A549 (cell line): ENCODE measurements around the gene USP36. TPM values are rescaled to one million over a fixed set of nuclear protein-coding genes. Genes with fewer than 3 reads are reported as not detected.

Source experiments
- ATAC-seq, 2 experiments: fragments of 200-7000 bp in 1 of 2; fragments of >200 bp in 1 of 2; cut with Nextera tagmentation in 1 of 2; cut with Tn5 transposase in 1 of 2; 3 replicates each; pipeline versions ENCODE4 v1.8.0 to v1.9.1; 2018 to 2020; ENCODE audit warnings: mild to moderate bottlenecking in 1 of 2, moderate library complexity in 1 of 2
- CTCF ChIA-PET: fragments of 300-600 bp; sonication (Branson Sonifier 250); formaldehyde crosslinking; extraction: SDS; loops from one replicate; lab custom pipeline; 2021; ENCODE audit warnings: antibody characterized with exemption, inconsistent platforms; lab: Yijun Ruan, JAX
- POLR2A ChIA-PET: fragments of 350-600 bp; formaldehyde crosslinking; extraction: SDS; loops from one replicate; lab custom pipeline; 2021; ENCODE audit warnings: antibody characterized with exemption, inconsistent platforms; lab: Yijun Ruan, JAX
- DNase-seq, 2 experiments: peaks; one replicate each; pipeline versions ENCODE4 v3.0.0 to v3.0.0-alpha.2; 2011 to 2016; ENCODE audit warnings: low read depth in 1 of 2, low spot score in 1 of 2
- FAIRE-seq: peaks from 2 replicates; lab custom pipeline; 2011; peaks lifted over from hg19 to GRCh38; lab: Jason Lieb, UNC
- H3K27ac ChIP-seq, 2 experiments: fragments of >200 bp; sonication (Bioruptor Twin); formaldehyde crosslinking; 3 replicates each; pipeline ENCODE4 v1.5.1; 2016 to 2017
- H3K4me1 ChIP-seq: fragments of >200 bp; sonication (Bioruptor Twin); formaldehyde crosslinking; 3 replicates; pipeline ENCODE4 v1.6.1; 2016
- H3K4me2 ChIP-seq: fragments of >200 bp; sonication (Bioruptor Twin); formaldehyde crosslinking; 3 replicates; pipeline ENCODE4 v1.6.1; 2016
- H3K4me3 ChIP-seq: fragments of >200 bp; sonication (Bioruptor Twin); formaldehyde crosslinking; 3 replicates; pipeline ENCODE4 v1.5.1; 2016
- H3K9me3 ChIP-seq: fragments of >200 bp; sonication (Bioruptor Twin); formaldehyde crosslinking; 3 replicates; pipeline ENCODE4 v1.6.1; 2016
- CBX2 ChIP-seq: fragments of 200-600 bp; sonication (generic); IDR thresholded peaks from 2 replicates; pipeline ENCODE4 v1.6.1; 2016; ENCODE audit warnings: low read depth, mild to moderate bottlenecking, borderline replicate concordance
- CEBPB ChIP-seq, 2 experiments: fragments of >200 bp in 1 of 2; sonication (Bioruptor Twin) in 1 of 2; formaldehyde crosslinking in 1 of 2; IDR thresholded peaks; 2 replicates each; pipeline ENCODE4 v1.6.1; 2012 to 2016
- CHD4 ChIP-seq: fragments of 200-600 bp; sonication (generic); IDR thresholded peaks from 2 replicates; pipeline ENCODE4 v1.6.1; 2016; ENCODE audit warnings: antibody characterized with exemption, mild to moderate bottlenecking, borderline replicate concordance
- ESRRA ChIP-seq: fragments of 150-350 bp; IDR thresholded peaks from 2 replicates; pipeline ENCODE4 v1.6.1; 2014; ENCODE audit warnings: mild to moderate bottlenecking, low read length, borderline replicate concordance
- FOSB ChIP-seq: fragments of 250-450 bp; sonication (Bioruptor Pico); IDR thresholded peaks from 2 replicates; pipeline ENCODE4 v1.5.0; 2020; ENCODE audit warnings: mild to moderate bottlenecking, moderate library complexity
- GATA3 ChIP-seq: IDR thresholded peaks from 2 replicates; pipeline ENCODE4 v1.6.1; 2012; ENCODE audit warnings: borderline replicate concordance
- HEYL ChIP-seq: fragments of 250-450 bp; sonication (Bioruptor Pico); IDR thresholded peaks from 2 replicates; pipeline ENCODE4 v1.8.0; 2021; ENCODE audit warnings: mild to moderate bottlenecking, moderate library complexity
- HOXB13 ChIP-seq: fragments of 250-450 bp; sonication (Bioruptor Pico); IDR thresholded peaks from 2 replicates; pipeline ENCODE4 v1.5.0; 2020; ENCODE audit warnings: low read depth, mild to moderate bottlenecking, moderate library complexity
- KDM5A ChIP-seq: fragments of 200-600 bp; sonication (generic); IDR thresholded peaks from 2 replicates; pipeline ENCODE4 v1.6.1; 2016; ENCODE audit warnings: antibody characterized with exemption, mild to moderate bottlenecking
- MAFK ChIP-seq: fragments of 450-650 bp; IDR thresholded peaks from 2 replicates; pipeline ENCODE4 v1.6.1; 2014; ENCODE audit not compliant: partially characterized antibody
- MAX ChIP-seq: IDR thresholded peaks from 2 replicates; pipeline ENCODE4 v1.6.1; 2012
- NR3C1 ChIP-seq: fragments of >200 bp; sonication (Bioruptor Twin); formaldehyde crosslinking; IDR thresholded peaks from 3 replicates; pipeline ENCODE4 v1.6.1; 2017
- POLR2AphosphoS2 ChIP-seq: conservative IDR thresholded peaks from 2 replicates; pipeline ENCODE4 v1.6.1; 2012; ENCODE audit warnings: low read length, improper control_type of control experiment, inconsistent platforms
- RCOR1 ChIP-seq: fragments of 150-350 bp; IDR thresholded peaks from 2 replicates; pipeline ENCODE4 v1.6.1; 2014; ENCODE audit warnings: antibody characterized with exemption, low read length, low read depth
- RFX5 ChIP-seq: fragments of 450-650 bp; IDR thresholded peaks from 2 replicates; pipeline ENCODE4 v1.7.1; 2014; ENCODE audit warnings: antibody characterized with exemption, mild to moderate bottlenecking, moderate library complexity
- SREBF2 ChIP-seq: fragments of 450-650 bp; IDR thresholded peaks from 2 replicates; pipeline ENCODE4 v1.6.1; 2014; ENCODE audit warnings: mild to moderate bottlenecking, moderate library complexity
- USF2 ChIP-seq: fragments of 450-650 bp; IDR thresholded peaks from 2 replicates; pipeline ENCODE4 v1.6.1; 2014; ENCODE audit warnings: antibody characterized with exemption
- ZC3H11A ChIP-seq: fragments of 450-650 bp; IDR thresholded peaks from 2 replicates; pipeline ENCODE4 v1.6.1; 2014; ENCODE audit warnings: antibody characterized with exemption, mild to moderate bottlenecking
- ZFP36 ChIP-seq: fragments of 450-650 bp; IDR thresholded peaks from 2 replicates; pipeline ENCODE4 v1.6.1; 2014; ENCODE audit warnings: borderline replicate concordance; ENCODE audit not compliant: partially characterized antibody
- WGBS: methylation state at CpG from one replicate; pipeline ENCODE4 v1.1.6; 2017; ENCODE audit errors: missing lambda C conversion rate; 5-methylcytosine and 5-hydroxymethylcytosine counted together
- polyA plus RNA-seq, 4 experiments: library from polyadenylated mRNA; depleted of rRNA in 3 of 4; stranded (reverse); fragments of >200 nt; fragmentation: RNase III in 1 of 4; extraction: RNeasy Plus Mini Kit Qiagen cat#74134 plus additional on column Dnase treatment in 1 of 4; gene quantifications; 2 replicates in 3 of 4; 3 replicates in 1 of 4; pipeline ENCODE4 v1.2.3, GENCODE V29; 2011 to 2017
- TF ChIP-seq, protein P1 (sequence below): IDR thresholded peaks from 2 replicates; pipeline ENCODE4 v1.6.1; 2012; ENCODE audit warnings: low read depth, borderline replicate concordance
- TF ChIP-seq, protein P2 (sequence below): fragments of >200 bp; sonication (Bioruptor Twin); formaldehyde crosslinking; IDR thresholded peaks from 3 replicates; pipeline ENCODE4 v1.6.1; 2016

The USP36 gene
- polyA plus RNA-seq, 2 of the 4 experiments (the other 2 are of a cell fraction) = 41.1 to 49.0 TPM

DNA sequence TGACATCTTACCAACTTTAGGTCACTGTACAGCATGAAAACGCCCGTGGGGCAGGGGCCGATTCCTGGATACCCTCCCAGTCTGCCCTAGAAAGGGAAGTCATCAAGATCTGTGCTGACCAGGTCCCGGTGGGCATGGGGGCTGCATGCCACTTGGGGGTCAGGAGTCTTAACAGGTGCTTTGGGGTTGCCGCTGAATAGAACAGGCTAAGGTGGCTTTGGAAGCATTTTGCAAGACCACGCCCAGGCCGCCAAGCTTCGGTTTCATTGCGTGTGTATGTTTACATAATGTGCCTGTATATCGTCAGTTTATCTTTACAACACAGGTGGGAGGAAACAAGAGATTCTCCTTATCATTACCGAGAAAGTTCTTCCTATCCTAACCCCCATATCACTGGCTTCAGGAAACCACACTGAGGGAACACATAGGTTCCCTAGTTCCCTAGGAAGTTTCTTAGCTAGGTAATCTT lies 13.3 kb upstream of the USP36 start:
- POLR2A ChIA-PET = no interaction called here
- TF ChIP-seq CEBPB (IDR thresholded peaks at IDR 0.05) = no peak
- TF ChIP-seq ESRRA = no peak
- no peak for TF ChIP-seq GATA3
- no peak for TF ChIP-seq HEYL (CRISPR knock-in tag)
- no peak for TF ChIP-seq ZFP36
- no peak for TF ChIP-seq CBX2
- TF ChIP-seq HOXB13 (CRISPR knock-in tag) = no peak
- no peak for TF ChIP-seq RCOR1
- TF ChIP-seq FOSB (CRISPR knock-in tag) = no peak
- TF ChIP-seq MAX = no peak
- TF ChIP-seq RFX5 = no peak
- TF ChIP-seq KDM5A = no peak
- TF ChIP-seq, protein P1, sequence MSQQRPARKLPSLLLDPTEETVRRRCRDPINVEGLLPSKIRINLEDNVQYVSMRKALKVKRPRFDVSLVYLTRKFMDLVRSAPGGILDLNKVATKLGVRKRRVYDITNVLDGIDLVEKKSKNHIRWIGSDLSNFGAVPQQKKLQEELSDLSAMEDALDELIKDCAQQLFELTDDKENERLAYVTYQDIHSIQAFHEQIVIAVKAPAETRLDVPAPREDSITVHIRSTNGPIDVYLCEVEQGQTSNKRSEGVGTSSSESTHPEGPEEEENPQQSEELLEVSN = no peak
- no peak for TF ChIP-seq MAFK
- TF ChIP-seq, protein P2, sequence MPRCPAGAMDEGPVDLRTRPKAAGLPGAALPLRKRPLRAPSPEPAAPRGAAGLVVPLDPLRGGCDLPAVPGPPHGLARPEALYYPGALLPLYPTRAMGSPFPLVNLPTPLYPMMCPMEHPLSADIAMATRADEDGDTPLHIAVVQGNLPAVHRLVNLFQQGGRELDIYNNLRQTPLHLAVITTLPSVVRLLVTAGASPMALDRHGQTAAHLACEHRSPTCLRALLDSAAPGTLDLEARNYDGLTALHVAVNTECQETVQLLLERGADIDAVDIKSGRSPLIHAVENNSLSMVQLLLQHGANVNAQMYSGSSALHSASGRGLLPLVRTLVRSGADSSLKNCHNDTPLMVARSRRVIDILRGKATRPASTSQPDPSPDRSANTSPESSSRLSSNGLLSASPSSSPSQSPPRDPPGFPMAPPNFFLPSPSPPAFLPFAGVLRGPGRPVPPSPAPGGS = no peak
- no peak for TF ChIP-seq ZC3H11A
- TF ChIP-seq USF2 = no peak
- TF ChIP-seq NR3C1 = no peak
- ATAC-seq (no peak), DNase-seq (no peak), FAIRE-seq (no peak)
- H3K4me2 ChIP-seq = no peak overlapping the region
- 81% methylated on average over 11 of the region's 11 CpGs for WGBS
- H3K27ac ChIP-seq = no peak overlapping the region
- no peaks in the 10 kb centered on the region for H3K9me3 ChIP-seq
- CTCF ChIA-PET = interaction anchor here (1.1 to 6.1 kb wide), 6 partner anchors 11 to 191 kb away, joined by 3 to 55 read pairs (median 8); no protein-coding TSS in a partner anchor
- H3K4me1 ChIP-seq = no peaks in the 10 kb centered on the region
- H3K4me3 ChIP-seq = no peak overlapping the region

DNA sequence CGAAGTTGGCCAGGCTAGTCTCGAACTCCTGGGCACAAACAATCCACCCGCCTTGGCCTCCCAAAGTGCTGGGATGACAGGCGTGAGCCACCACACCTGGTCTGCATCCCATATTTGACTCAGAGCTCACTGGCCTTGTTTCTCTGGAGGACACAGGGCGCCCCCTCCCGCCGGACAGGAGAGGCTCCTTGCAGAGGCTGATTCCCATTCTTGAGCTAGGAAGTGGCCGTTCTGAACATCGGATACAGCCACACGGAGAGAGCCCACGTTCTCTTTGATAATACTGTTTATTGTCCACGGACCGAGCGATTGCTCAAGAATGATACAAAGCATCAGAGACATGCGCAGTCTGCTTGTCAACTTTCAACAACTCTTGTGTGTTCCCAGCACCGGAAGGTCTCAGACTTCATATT lies 12.1 kb upstream of the USP36 start:
- CTCF ChIA-PET = interaction anchor here (0.9 to 6.1 kb wide), 7 partner anchors 9 to 119 kb away, joined by 3 to 55 read pairs (median 5); no protein-coding TSS in a partner anchor
- TF ChIP-seq SREBF2 (no peak), POLR2AphosphoS2 (no peak), CHD4 (no peak), USF2 (no peak), FOSB (CRISPR knock-in tag) (no peak)
- TF ChIP-seq, protein P2 = no peak
- Histone ChIP-seq H3K4me1 (no peaks in the 10 kb centered on the region), H3K4me3 (no peak overlapping the region), H3K4me2 (no peak overlapping the region), H3K27ac (no peak overlapping the region), H3K9me3 (no peaks in the 10 kb centered on the region)
- POLR2A ChIA-PET = no interaction called here
- 0 out of 6 replicates have a peak, but pooled peaks of 1 of the 2 experiments have one; percentile 12 for ATAC-seq
- FAIRE-seq = no peak
- peak in 1 of 2 experiments; percentile 41 for DNase-seq
- 79% methylated on average over 16 of the region's 16 CpGs for WGBS
